HG03045 (cell line): ENCODE measurements around the gene ABCD2.
"Not testable (repeated sequence)": the region's sequence is repeated elsewhere in the genome, so short reads cannot be mapped to it uniquely, and the experiment has no call there.

ENCODE experiments used
- ATAC-seq: cut with Tn5 transposase; IDR thresholded peaks from one replicate; pipeline ENCODE4 v1.9.1; 2021; ENCODE audit warnings: mild to moderate bottlenecking, moderate library complexity; ENCODE audit not compliant: unreplicated experiment

ABCD2 gene

DNA sequence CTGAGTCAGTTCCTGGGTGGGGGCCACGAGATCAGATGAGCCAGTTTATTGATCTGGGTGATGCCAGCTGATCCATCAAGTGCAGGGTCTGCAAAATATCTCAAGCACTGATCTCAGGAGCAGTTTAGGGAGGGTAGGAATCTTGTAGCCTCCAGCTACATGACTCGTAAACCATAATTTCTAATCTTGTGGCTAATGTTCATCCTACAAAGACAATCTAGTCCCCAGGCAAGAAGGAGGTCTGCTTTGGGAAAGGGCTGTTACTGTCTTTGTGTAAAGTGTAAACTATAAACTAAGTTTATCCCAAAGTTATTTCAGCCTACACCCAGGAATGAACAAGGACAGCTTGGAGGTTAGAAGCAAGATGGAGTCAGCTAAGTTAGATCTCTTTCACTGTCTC, 75.4 kb downstream of the ABCD2 start:
- not testable (repeated sequence) for ATAC-seq

DNA sequence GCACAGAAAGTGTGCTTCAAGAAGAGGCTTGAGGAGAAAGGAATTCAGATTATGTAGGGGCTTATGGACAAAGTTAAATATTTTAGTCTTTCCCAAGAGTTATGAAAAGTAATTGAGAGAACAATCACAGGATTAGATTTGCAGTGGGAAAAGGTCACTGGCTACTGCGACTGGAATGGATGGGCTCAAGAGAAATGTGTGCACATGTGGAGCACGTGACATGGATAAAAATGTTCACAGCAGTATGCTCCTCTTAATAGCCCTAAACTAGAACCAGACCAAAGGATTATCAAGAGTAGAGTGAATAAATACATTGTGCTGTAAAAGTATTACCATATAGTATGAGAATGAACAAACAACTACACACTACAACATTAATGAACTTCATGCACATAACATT, 78.1 kb downstream of the ABCD2 start:
- no peak for ATAC-seq

GRCh38 chr12:39538679-39539104, 80.9 kb downstream of the ABCD2 start:
- ATAC-seq: no peak

GRCh38 chr12:39533951-39534350, 85.7 kb downstream of the ABCD2 start:
- ATAC-seq: no peak

GRCh38 chr12:39532448-39532847, 87.2 kb downstream of the ABCD2 start:
- ATAC-seq: no peak

- ATAC-seq: no peak
These were observed 92.6 kb downstream of the ABCD2 start for GRCh38 chr12:39526974-39527373.

DNA sequence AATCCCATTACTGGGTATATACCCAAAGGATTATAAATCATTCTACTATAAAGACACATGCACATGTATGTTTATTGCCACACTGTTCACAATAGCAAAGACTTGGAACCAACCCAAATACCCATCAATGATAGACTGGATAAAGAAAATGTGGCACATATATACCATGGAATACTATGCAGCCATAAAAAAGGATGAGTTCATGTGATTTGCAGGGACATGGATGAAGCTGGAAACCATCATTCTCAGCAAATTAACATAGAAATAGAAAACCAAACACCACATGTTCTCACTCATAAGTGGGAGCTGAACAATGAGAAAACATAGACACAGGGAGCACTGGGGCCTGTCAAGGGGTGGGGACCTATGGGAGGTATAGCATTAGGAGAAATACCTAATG, 97.4 kb downstream of the ABCD2 start:
- not testable (repeated sequence) for ATAC-seq

DNA sequence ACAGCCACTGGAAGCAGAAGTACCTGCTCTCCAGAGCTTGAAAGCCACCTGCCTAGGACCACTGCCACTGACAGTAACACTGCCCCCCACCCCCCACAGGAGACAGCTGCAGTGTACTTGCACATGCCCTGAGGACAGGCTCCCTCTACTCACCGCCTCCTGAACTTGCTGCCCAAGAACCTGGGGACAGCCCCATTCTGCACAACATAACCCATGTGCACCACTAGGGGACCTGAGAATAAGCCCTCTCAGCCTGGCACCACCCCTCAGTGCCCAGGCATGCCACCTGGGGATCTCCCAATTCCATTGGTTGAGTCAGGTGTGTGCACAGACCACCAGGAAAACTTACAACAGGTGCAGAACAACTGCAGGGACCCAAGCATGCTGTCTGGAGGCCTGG, 109.6 kb downstream of the ABCD2 start:
- no peak for ATAC-seq

DNA sequence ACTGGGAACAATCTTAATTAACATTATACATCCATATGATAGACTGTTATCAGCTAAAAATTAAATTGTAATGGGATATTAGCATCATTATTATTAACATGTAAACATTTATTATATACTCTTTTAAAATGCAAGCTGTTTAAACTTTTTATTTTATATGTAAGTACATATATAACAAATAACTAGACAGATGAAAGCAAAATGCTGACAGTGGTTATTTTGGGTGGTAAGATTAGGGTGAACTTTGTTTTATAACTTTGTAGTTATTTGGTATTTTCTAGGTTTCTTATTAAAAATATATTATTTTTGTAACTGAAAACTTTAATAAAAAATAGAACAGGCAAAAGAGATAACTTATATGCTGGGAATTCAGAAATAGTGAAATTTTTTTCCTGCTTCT, 114.0 kb downstream of the ABCD2 start:
- no peak for ATAC-seq

DNA sequence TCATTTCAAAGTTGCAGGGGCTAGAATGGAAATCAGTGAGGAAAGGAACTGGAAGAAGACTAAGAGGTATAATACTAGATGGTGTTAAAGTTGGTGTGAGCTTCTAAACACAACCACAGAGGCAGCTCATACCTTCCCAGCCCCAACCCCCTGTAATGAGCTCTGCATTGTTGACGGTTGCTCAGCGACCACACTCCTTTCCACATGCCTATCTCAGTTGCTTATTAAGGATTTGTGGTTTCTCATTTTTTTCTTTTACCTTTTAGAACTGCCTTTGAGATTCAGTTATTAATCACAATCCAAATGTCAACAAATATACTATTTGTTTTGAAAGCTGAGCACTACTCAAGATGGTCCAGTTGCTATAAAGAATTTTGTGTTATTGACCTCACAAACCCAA, 114.6 kb downstream of the ABCD2 start:
- ATAC-seq: no peak

- ATAC-seq: no peak
These were observed 116.2 kb downstream of the ABCD2 start for GRCh38 chr12:39503439-39503838.

DNA sequence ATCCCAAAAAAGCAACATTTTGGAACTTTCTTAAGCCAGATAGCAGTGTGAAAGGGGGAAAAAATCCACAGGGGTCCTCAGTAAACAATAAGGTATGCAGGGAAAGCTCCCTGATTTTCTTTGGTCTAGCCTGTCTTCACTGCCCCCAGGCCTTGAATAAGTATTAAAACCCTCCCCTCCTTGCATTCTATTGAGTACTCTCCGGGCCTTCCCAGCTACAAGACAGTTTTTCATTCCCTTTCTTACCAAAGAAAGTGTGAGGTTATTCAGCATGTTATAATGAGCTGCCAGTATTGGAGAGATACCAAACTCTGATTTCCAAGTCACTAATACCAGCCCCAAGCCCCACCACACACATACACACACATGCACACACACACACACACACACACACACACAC, 116.9 kb downstream of the ABCD2 start:
- ATAC-seq: no peak
